Caco-2 (cell line): ENCODE results near the gene TTC13. TPM values are rescaled to one million over a fixed set of nuclear protein-coding genes. Genes with fewer than 3 reads are reported as not detected.

Source experiments
- BruUV-seq: library from RNA; stranded (reverse); fragments of 400-500 nt; replicated peaks from 2 replicates; lab custom pipeline; 2021; lab: Mats Ljungman, UMichigan
- CTCF ChIA-PET: fragments of 300-600 bp; sonication (Branson Sonifier 250); formaldehyde crosslinking; loops from one replicate; lab custom pipeline; 2022; ENCODE audit warnings: antibody characterized with exemption; lab: Charles Lee
- POLR2A ChIA-PET: fragments of 300-600 bp; sonication (Branson Sonifier 250); formaldehyde crosslinking; loops from one replicate; lab custom pipeline; 2022; ENCODE audit warnings: antibody characterized with exemption; lab: Charles Lee
- DNase-seq, 2 experiments: peaks; one replicate each; pipeline versions ENCODE4 v3.0.0 to v3.0.0-alpha.2; 2020 to 2022
- H3K27me3 ChIP-seq: replicated peaks from 2 replicates; pipeline ENCODE4 v1.6.0; 2011; ENCODE audit warnings: low read length; ENCODE audit not compliant: control insufficient read depth, insufficient read depth
- H3K36me3 ChIP-seq: 2 replicates; pipeline ENCODE4 v1.5.1; 2011; ENCODE audit warnings: low read length; ENCODE audit not compliant: control insufficient read depth, insufficient read depth
- H3K4me1 ChIP-seq: fragments of 250-450 bp; sonication (Bioruptor Pico); 2 replicates; pipeline ENCODE4 v1.5.1; 2020; ENCODE audit warnings: mild to moderate bottlenecking
- H3K4me3 ChIP-seq: 2 replicates; pipeline ENCODE4 v1.5.1; 2011; ENCODE audit warnings: low read depth, mild to moderate bottlenecking, control low read depth, low read length
- H3K9me3 ChIP-seq: fragments of 250-450 bp; sonication (Bioruptor Pico); 2 replicates; pipeline ENCODE4 v1.5.1; 2020; ENCODE audit warnings: mild to moderate bottlenecking, moderate library complexity
- H3K27ac Mint-ChIP-seq: one replicate; pipeline ENCODE4 v1.8.0; 2022; ENCODE audit warnings: mixed read lengths; ENCODE audit not compliant: unreplicated experiment
- H3K27me3 Mint-ChIP-seq: one replicate; pipeline ENCODE4 v1.8.0; 2022; ENCODE audit warnings: mixed read lengths; ENCODE audit not compliant: insufficient read depth, unreplicated experiment
- H3K36me3 Mint-ChIP-seq: one replicate; pipeline ENCODE4 v1.8.0; 2022; ENCODE audit warnings: mild to moderate bottlenecking, mixed read lengths; ENCODE audit not compliant: insufficient read depth, unreplicated experiment
- H3K4me1 Mint-ChIP-seq: one replicate; pipeline ENCODE4 v1.8.0; 2022; ENCODE audit warnings: low read depth, mixed read lengths; ENCODE audit not compliant: unreplicated experiment
- H3K4me3 Mint-ChIP-seq: one replicate; pipeline ENCODE4 v1.8.0; 2022; ENCODE audit warnings: mild to moderate bottlenecking, moderate library complexity, mixed read lengths; ENCODE audit not compliant: unreplicated experiment
- H3K9me3 Mint-ChIP-seq: one replicate; pipeline ENCODE4 v1.8.0; 2022; ENCODE audit warnings: mixed read lengths; ENCODE audit not compliant: unreplicated experiment
- CTCF ChIP-seq, 2 experiments: fragments of 200-600 bp in 1 of 2; IDR thresholded peaks; 1 replicate in 1 of 2; 2 replicates in 1 of 2; pipeline versions ENCODE4 v1.5.1 to v1.8.0; 2011 to 2022; ENCODE audit warnings: antibody characterized with exemption in 1 of 2, control low read depth in 1 of 2, inconsistent platforms in 1 of 2, low read depth in 1 of 2, low read length in 1 of 2, mild to moderate bottlenecking in 1 of 2, moderate library complexity in 1 of 2; ENCODE audit not compliant: insufficient read depth in 1 of 2, severe bottlenecking in 1 of 2, unreplicated experiment in 1 of 2
- intact Hi-C: fragments of 100-400 bp; cut with micrococcal nuclease; formaldehyde crosslinking; loops from one replicate; pipeline ENCODE4 v1.10.0; 2022; ENCODE audit not compliant: unreplicated experiment
- total RNA-seq: library from RNA; stranded (reverse); gene quantifications from 2 replicates; pipeline ENCODE4 v1.2.3, GENCODE V29; 2022

The TTC13 gene
- total RNA-seq, 1 experiment from 2014 or later, result 57.6 TPM

- H3K4me3 Mint-ChIP-seq, result no peak overlapping the region
- ChIA-PET CTCF (interaction anchor here (2.6 kb wide), 1 partner anchor 9 kb away, joined by 14 read pairs; no protein-coding TSS in a partner anchor), POLR2A (interaction anchor here (0.6 to 1.3 kb wide), 2 partner anchors 38 to 108 kb away, joined by 4 to 5 read pairs; no protein-coding TSS in a partner anchor)
- Histone ChIP-seq H3K4me3 (peak overlapping the region; percentile 96), H3K4me1 (peaks cover 34% of the 10 kb centered on the region), H3K36me3 (0 out of 2 replicates have a peak, but pooled peaks cover 1% of the 10 kb centered on the region), H3K27me3 (no peaks in the 10 kb centered on the region), H3K9me3 (no peaks in the 10 kb centered on the region)
- H3K27ac Mint-ChIP-seq, result peak overlapping the region; percentile 65
- no peaks in the 10 kb centered on the region for H3K27me3 Mint-ChIP-seq
- H3K4me1 Mint-ChIP-seq, result peaks cover 25% of the 10 kb centered on the region
- H3K9me3 Mint-ChIP-seq, result no peaks in the 10 kb centered on the region
- no peak for DNase-seq
- H3K36me3 Mint-ChIP-seq, result peaks cover 22% of the 10 kb centered on the region
- BruUV-seq, result TSS peak; percentile 26
- no peak for TF ChIP-seq CTCF (IDR thresholded peaks at IDR 0.05; ENCODE audit: insufficient read depth in 1 of 2, low read depth in 1 of 2, low read length in 1 of 2, severe bottlenecking in 1 of 2, unreplicated experiment in 1 of 2)
- intact Hi-C loops, result no loop called here
Observed at GRCh38 chr1:230976825-230977747, 1.6 kb downstream of the TTC13 start.

GRCh38 chr1:230976360-230976759, 2.3 kb downstream of the TTC13 start:
- TF ChIP-seq CTCF (IDR thresholded peaks at IDR 0.05; ENCODE audit: insufficient read depth in 1 of 2, low read depth in 1 of 2, low read length in 1 of 2, severe bottlenecking in 1 of 2, unreplicated experiment in 1 of 2), result no peak
- no peak overlapping the region for H3K4me3 Mint-ChIP-seq
- H3K9me3 Mint-ChIP-seq, result no peaks in the 10 kb centered on the region
- no peak for DNase-seq
- ChIA-PET POLR2A (interaction anchor here (0.6 kb wide), 1 partner anchor 108 kb away, joined by 4 read pairs; no protein-coding TSS in a partner anchor), CTCF (no interaction called here)
- intact Hi-C loops, result no loop called here
- H3K4me3 ChIP-seq, result no peak overlapping the region
- no peaks in the 10 kb centered on the region for H3K27me3 Mint-ChIP-seq
- H3K27me3 ChIP-seq, result no peaks in the 10 kb centered on the region
- no TSS peak for BruUV-seq
- no peak overlapping the region for H3K27ac Mint-ChIP-seq
- H3K4me1 Mint-ChIP-seq, result peaks cover 31% of the 10 kb centered on the region
- peaks cover 4% of the 10 kb centered on the region for H3K36me3 ChIP-seq
- no peaks in the 10 kb centered on the region for H3K9me3 ChIP-seq
- peaks cover 22% of the 10 kb centered on the region for H3K36me3 Mint-ChIP-seq
- peaks cover 41% of the 10 kb centered on the region for H3K4me1 ChIP-seq

- POLR2A ChIA-PET, result no interaction called here
Observed at GRCh38 chr1:230975636-230976035, 3.0 kb downstream of the TTC13 start.

More at GRCh38 chr1:230975636-230976035, 3.0 kb downstream of the TTC13 start:
- peaks cover 44% of the 10 kb centered on the region for H3K4me1 ChIP-seq
- no peak overlapping the region for H3K4me3 Mint-ChIP-seq
- intact Hi-C loops, result no loop called here
- H3K27me3 ChIP-seq, result no peaks in the 10 kb centered on the region
- no peaks in the 10 kb centered on the region for H3K9me3 Mint-ChIP-seq
- peaks cover 31% of the 10 kb centered on the region for H3K4me1 Mint-ChIP-seq
- H3K36me3 ChIP-seq, result peaks cover 2% of the 10 kb centered on the region
- H3K36me3 Mint-ChIP-seq, result peaks cover 22% of the 10 kb centered on the region
- H3K4me3 ChIP-seq, result no peak overlapping the region
- CTCF ChIA-PET, result interaction anchor here (0.7 kb wide), 1 partner anchor 88 kb away, joined by 4 read pairs; no protein-coding TSS in a partner anchor
- DNase-seq, result no peak
- TF ChIP-seq CTCF (IDR thresholded peaks at IDR 0.05; ENCODE audit: insufficient read depth in 1 of 2, low read depth in 1 of 2, low read length in 1 of 2, severe bottlenecking in 1 of 2, unreplicated experiment in 1 of 2), result no peak
- no peak overlapping the region for H3K27ac Mint-ChIP-seq
- no peaks in the 10 kb centered on the region for H3K9me3 ChIP-seq
- H3K27me3 Mint-ChIP-seq, result no peaks in the 10 kb centered on the region
- BruUV-seq, result no TSS peak
